HCT116 (cell line): ENCODE results near the gene GPSM3. TPM values are rescaled to one million over a fixed set of nuclear protein-coding genes. Genes with fewer than 3 reads are reported as not detected.

Experiments
- ATAC-seq: fragments of 200-7000 bp; cut with Tn5 transposase; 2 replicates; pipeline ENCODE4 v1.9.1; 2020; ENCODE audit warnings: mild to moderate bottlenecking, moderate library complexity
- BruUV-seq: library from RNA; stranded (reverse); fragments of 400-500 nt; replicated peaks from 2 replicates; lab custom pipeline; 2021; lab: Mats Ljungman, UMichigan
- CTCF ChIA-PET: fragments of 300-600 bp; sonication (Branson Sonifier 250); formaldehyde crosslinking; loops from one replicate; lab custom pipeline; 2021; ENCODE audit warnings: antibody characterized with exemption; lab: Charles Lee
- POLR2A ChIA-PET: fragments of 300-600, 350-600 bp; sonication (Branson Sonifier 250); formaldehyde crosslinking; loops from one replicate; lab custom pipeline; 2021; ENCODE audit warnings: antibody characterized with exemption; lab: Charles Lee
- RAD21 ChIA-PET, 2 experiments: fragments of 300-600 bp; sonication (Branson Sonifier 250); formaldehyde crosslinking; loops; one replicate each; lab custom pipeline; 2023; ENCODE audit warnings: low total read pairs in 2 of 2; ENCODE audit not compliant: uncharacterized antibody in 2 of 2, unreplicated experiment in 2 of 2, low non-redundant PET in 1 of 2; lab: Charles Lee
- DNase-seq: peaks from one replicate; pipeline ENCODE4 v3.0.0-alpha.2; 2010; ENCODE audit warnings: low read depth, low spot score
- H2AFZ ChIP-seq: fragments of 200-600 bp; shearing (Covaris generic), sonication (generic); 2 replicates; pipeline ENCODE4 v1.6.1; 2017; ENCODE audit warnings: low read depth, mixed run types, mixed read lengths, antibody characterized with exemption, low read length; ENCODE audit not compliant: poor library complexity, severe bottlenecking
- H3K27ac ChIP-seq: 2 replicates; pipeline ENCODE4 v1.5.1; 2012; ENCODE audit warnings: low read depth, low read length
- H3K27me3 ChIP-seq: fragments of 200-600 bp; sonication (generic); 2 replicates; pipeline ENCODE4 v1.6.1; 2016; ENCODE audit warnings: mixed run types, low read length, mixed read lengths; ENCODE audit not compliant: insufficient read depth
- H3K36me3 ChIP-seq, 2 experiments: fragments of 200-500 bp in 1 of 2; fragments of 200-600 bp in 1 of 2; sonication (Bioruptor generic) in 1 of 2; sonication (generic) in 1 of 2; 2 replicates each; pipeline versions ENCODE4 v1.5.1 to v1.6.1; 2014 to 2016; ENCODE audit warnings: low read length in 2 of 2, inconsistent platforms in 1 of 2, mixed read lengths in 1 of 2, mixed run types in 1 of 2; ENCODE audit not compliant: insufficient read depth in 2 of 2, control insufficient read depth in 1 of 2
- H3K4me1 ChIP-seq, 2 experiments: fragments of 200-600 bp in 1 of 2; sonication (generic) in 1 of 2; 2 replicates each; pipeline versions ENCODE4 v1.5.1 to v1.6.1; 2012 to 2017; ENCODE audit warnings: low read length in 2 of 2, inconsistent platforms in 1 of 2, mild to moderate bottlenecking in 1 of 2, mixed read lengths in 1 of 2, mixed run types in 1 of 2, moderate library complexity in 1 of 2; ENCODE audit not compliant: insufficient read depth in 2 of 2, control insufficient read depth in 1 of 2
- H3K4me2 ChIP-seq: fragments of 200-600 bp; sonication (generic); 2 replicates; pipeline ENCODE4 v1.6.1; 2017; ENCODE audit warnings: mixed run types, low read length, mixed read lengths
- H3K4me3 ChIP-seq, 2 experiments: fragments of 200-600 bp in 1 of 2; sonication (generic) in 1 of 2; replicated peaks in 1 of 2; 2 replicates each; pipeline ENCODE4 v1.5.1; 2011 to 2016; ENCODE audit warnings: low read length in 2 of 2, control low read depth in 1 of 2, low read depth in 1 of 2, mild to moderate bottlenecking in 1 of 2, mixed read lengths in 1 of 2, mixed run types in 1 of 2
- H3K79me2 ChIP-seq: fragments of 200-600 bp; sonication (generic); 2 replicates; pipeline ENCODE4 v1.6.1; 2017; ENCODE audit warnings: mild to moderate bottlenecking, mixed run types, low read length, moderate library complexity, mixed read lengths; ENCODE audit not compliant: insufficient read depth
- H3K9ac ChIP-seq: fragments of 200-600 bp; sonication (generic); 2 replicates; pipeline ENCODE4 v1.6.1; 2016; ENCODE audit warnings: low read length, mixed read lengths
- H3K9me2 ChIP-seq: fragments of 200-600 bp; sonication (generic), shearing (Covaris generic); 2 replicates; pipeline ENCODE4 v1.6.1; 2017; ENCODE audit warnings: mixed run types, mild to moderate bottlenecking, moderate library complexity; ENCODE audit not compliant: insufficient read depth
- H3K9me3 ChIP-seq, 2 experiments: fragments of 200-500 bp in 1 of 2; fragments of 200-600 bp in 1 of 2; sonication (Bioruptor generic) in 1 of 2; sonication (generic) in 1 of 2; 2 replicates each; pipeline ENCODE4 v1.6.1; 2014 to 2017; ENCODE audit warnings: low read length in 2 of 2, mixed read lengths in 2 of 2, inconsistent platforms in 1 of 2, low read depth in 1 of 2, mild to moderate bottlenecking in 1 of 2, mixed run types in 1 of 2, moderate library complexity in 1 of 2; ENCODE audit not compliant: control insufficient read depth in 1 of 2, insufficient read depth in 1 of 2
- H4K20me1 ChIP-seq: fragments of 200-600 bp; sonication (generic), shearing (Covaris generic); 2 replicates; pipeline ENCODE4 v1.6.1; 2017; ENCODE audit warnings: mixed run types, mild to moderate bottlenecking, moderate library complexity; ENCODE audit not compliant: insufficient read depth
- ATF3 ChIP-seq: IDR thresholded peaks from 2 replicates; pipeline ENCODE4 v1.6.1; 2012
- CTCF ChIP-seq, 3 experiments: fragments of 200-600 bp in 1 of 3; sonication (generic) in 1 of 3; IDR thresholded peaks in 2 of 3; conservative IDR thresholded peaks in 1 of 3; 2 replicates each; pipeline ENCODE4 v1.5.1; 2012 to 2017; ENCODE audit warnings: low read depth in 2 of 3, low read length in 2 of 3, antibody characterized with exemption in 1 of 3, borderline replicate concordance in 1 of 3, control low read depth in 1 of 3, mild to moderate bottlenecking in 1 of 3, mixed read lengths in 1 of 3, mixed run types in 1 of 3, moderate library complexity in 1 of 3; ENCODE audit not compliant: insufficient read depth in 1 of 3
- EGR1 ChIP-seq: IDR thresholded peaks from 2 replicates; pipeline ENCODE4 v1.6.1; 2012; ENCODE audit warnings: low read depth
- ELF1 ChIP-seq: IDR thresholded peaks from 2 replicates; pipeline ENCODE4 v1.6.1; 2012; ENCODE audit warnings: low read depth, borderline replicate concordance
- EZH2phosphoT487 ChIP-seq: fragments of 200-600 bp; IDR thresholded peaks from 2 replicates; pipeline ENCODE4 v1.6.1; 2018; ENCODE audit warnings: antibody characterized with exemption, borderline replicate concordance
- MAX ChIP-seq: IDR thresholded peaks from 2 replicates; pipeline ENCODE4 v1.6.1; 2012
- POLR2AphosphoS5 ChIP-seq: IDR thresholded peaks from 2 replicates; pipeline ENCODE4 v1.6.1; 2011; ENCODE audit warnings: mild to moderate bottlenecking, low read depth, low read length, moderate library complexity
- RAD21 ChIP-seq: IDR thresholded peaks from 2 replicates; pipeline ENCODE4 v1.6.1; 2012; ENCODE audit warnings: low read depth, mild to moderate bottlenecking
- SIN3A ChIP-seq: IDR thresholded peaks from 2 replicates; pipeline ENCODE4 v1.6.1; 2012; ENCODE audit warnings: low read depth
- SRF ChIP-seq: IDR thresholded peaks from 2 replicates; pipeline ENCODE4 v1.6.1; 2012; ENCODE audit warnings: low read depth
- TCF7L2 ChIP-seq: IDR thresholded peaks from 2 replicates; pipeline ENCODE4 v1.7.0; 2011; ENCODE audit warnings: borderline replicate concordance, inconsistent platforms; ENCODE audit not compliant: insufficient read depth, insufficient read length; ENCODE audit errors: extremely low read depth
- YY1 ChIP-seq: IDR thresholded peaks from 2 replicates; pipeline ENCODE4 v1.6.1; 2011; ENCODE audit warnings: low read length, low read depth, moderate library complexity, mild to moderate bottlenecking; ENCODE audit not compliant: insufficient replicate concordance; ENCODE audit errors: extremely low read depth
- ZBTB33 ChIP-seq: IDR thresholded peaks from 2 replicates; pipeline ENCODE4 v1.6.1; 2011; ENCODE audit warnings: mild to moderate bottlenecking, low read length, moderate library complexity; ENCODE audit not compliant: insufficient replicate concordance; ENCODE audit errors: extremely low read depth
- intact Hi-C: fragments of 100-400 bp; cut with micrococcal nuclease; formaldehyde crosslinking; loops from 2 replicates; pipeline ENCODE4 v1.10.0; 2022
- total RNA-seq: library from RNA; stranded (reverse); gene quantifications from one replicate; pipeline ENCODE4 v1.2.1, GENCODE V29; 2021; ENCODE audit not compliant: unreplicated experiment

Gene GPSM3
- total RNA-seq, 1 experiment from 2014 or later, result 1.2 TPM

GRCh38 chr6:32166411-32167061 is 25.9 kb downstream of the GPSM3 start:
- ChIA-PET RAD21 (no interaction called here), CTCF (no interaction called here)
- Histone ChIP-seq H3K27ac (no peak overlapping the region), H3K79me2 (no peaks in the 10 kb centered on the region), H3K4me1 (no peaks in the 10 kb centered on the region)
- intact Hi-C loops, result no loop called here
- no TSS peak for BruUV-seq
- no peak for TF ChIP-seq SIN3A
- TF ChIP-seq ZBTB33, result no peak
- TF ChIP-seq ATF3, result no peak
- no peak for TF ChIP-seq YY1
- no peak for TF ChIP-seq TCF7L2
- TF ChIP-seq MAX, result no peak
- TF ChIP-seq RAD21, result peak; percentile 26; the same call in 1 of the 2 replicates
- TF ChIP-seq EZH2phosphoT487, result no peak
- TF ChIP-seq CTCF (IDR thresholded peaks at IDR 0.05 in 2 of 3, conservative IDR thresholded peaks at IDR 0.05 in 1 of 3; ENCODE audit: borderline replicate concordance in 1 of 3, insufficient read depth in 1 of 3, low read depth in 2 of 3, low read length in 2 of 3), result 0 out of 6 replicates have a peak, but pooled peaks of 1 of the 3 experiments have one; percentile 17
- TF ChIP-seq EGR1, result no peak
- no peak for TF ChIP-seq SRF
- no peak for TF ChIP-seq POLR2AphosphoS5
- no peak for TF ChIP-seq ELF1
- TF ChIP-seq, all 23 proteins: peak for 2
- POLR2A ChIA-PET, result no interaction called here
- Histone ChIP-seq H3K4me3 (no peak overlapping the region), H2AFZ (no peak overlapping the region), H3K9ac (no peak overlapping the region), H3K27me3 (no peaks in the 10 kb centered on the region), H3K9me3 (no peaks in the 10 kb centered on the region), H4K20me1 (no peaks in the 10 kb centered on the region), H3K4me2 (no peak overlapping the region), H3K9me2 (no peaks in the 10 kb centered on the region), H3K36me3 (peaks cover 4 to 15% of the 10 kb centered on the region in 2 experiments; a peak in 3 of 4 replicates)
- no peak for ATAC-seq
- DNase-seq, result no peak
